Iris pigment epithelial cell (primary cell): ENCODE results near the gene CAMTA1.
"Not testable (repeated sequence)": the region's sequence is repeated elsewhere in the genome, so short reads cannot be mapped to it uniquely, and the experiment has no call there.

Experiments used
- DNase-seq: peaks from one replicate; pipeline ENCODE4 v3.0.0-alpha.2; 2011; ENCODE audit warnings: low read depth

CAMTA1 gene

DNA sequence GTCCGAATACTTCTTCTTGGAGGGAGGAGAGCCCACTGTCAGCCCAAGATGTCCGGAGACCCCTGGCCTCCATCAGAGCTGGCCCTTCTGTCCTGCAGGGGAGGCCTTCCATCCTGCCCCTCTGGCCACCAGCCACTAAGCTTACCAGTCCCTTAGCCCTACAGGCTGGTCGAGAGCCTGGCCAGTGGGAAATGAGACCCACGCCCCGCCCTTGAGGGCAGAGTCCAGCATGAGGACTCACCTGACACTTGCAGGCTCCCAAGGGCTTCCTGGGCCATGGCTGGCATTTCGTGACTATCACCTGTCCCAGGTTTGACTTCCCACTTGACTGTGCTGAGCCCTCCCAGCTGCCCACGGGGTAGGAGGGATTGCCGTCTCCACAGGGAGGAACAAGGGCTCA is 624.0 kb downstream of the CAMTA1 start:
- no peak for DNase-seq

DNA sequence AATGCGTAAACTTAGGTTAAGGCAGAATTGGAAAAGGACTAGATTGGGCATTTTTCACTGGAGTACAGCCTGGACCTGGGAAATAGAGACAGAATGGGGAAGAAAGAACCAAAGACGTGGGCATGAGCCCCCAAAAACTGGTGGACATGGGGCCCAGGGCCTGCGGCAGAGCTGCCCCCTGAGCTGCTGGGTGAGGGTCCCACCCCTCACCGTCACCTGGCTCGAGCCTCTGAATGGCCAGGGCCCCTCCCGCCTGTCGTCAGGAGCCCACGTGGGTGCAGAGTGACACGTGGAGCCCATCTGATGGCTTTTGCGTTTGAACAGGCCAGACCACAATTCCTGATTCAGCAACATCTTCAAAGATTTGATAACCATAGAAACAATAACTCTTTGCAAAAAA is 624.9 kb downstream of the CAMTA1 start:
- no peak for DNase-seq

DNA sequence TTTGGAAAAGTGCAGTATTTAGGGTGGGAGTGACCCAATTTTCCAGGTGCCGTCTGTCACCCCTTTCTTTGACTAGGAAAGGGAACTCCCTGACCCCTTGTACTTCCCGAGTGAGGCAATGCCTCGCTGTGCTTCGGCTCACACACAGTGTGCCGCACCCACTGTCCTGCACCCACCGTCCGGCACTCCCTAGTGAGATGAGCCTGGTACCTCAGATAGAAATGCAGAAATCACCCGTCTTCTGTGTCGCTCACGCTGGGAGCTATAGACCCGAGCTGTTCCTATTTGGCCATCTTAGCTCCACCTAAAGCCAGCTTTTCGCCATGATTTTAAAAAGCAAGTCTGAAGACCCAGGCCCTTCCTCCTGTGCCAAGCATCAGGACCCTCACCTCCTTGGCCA is 632.4 kb downstream of the CAMTA1 start:
- DNase-seq, result not testable (repeated sequence)

DNA sequence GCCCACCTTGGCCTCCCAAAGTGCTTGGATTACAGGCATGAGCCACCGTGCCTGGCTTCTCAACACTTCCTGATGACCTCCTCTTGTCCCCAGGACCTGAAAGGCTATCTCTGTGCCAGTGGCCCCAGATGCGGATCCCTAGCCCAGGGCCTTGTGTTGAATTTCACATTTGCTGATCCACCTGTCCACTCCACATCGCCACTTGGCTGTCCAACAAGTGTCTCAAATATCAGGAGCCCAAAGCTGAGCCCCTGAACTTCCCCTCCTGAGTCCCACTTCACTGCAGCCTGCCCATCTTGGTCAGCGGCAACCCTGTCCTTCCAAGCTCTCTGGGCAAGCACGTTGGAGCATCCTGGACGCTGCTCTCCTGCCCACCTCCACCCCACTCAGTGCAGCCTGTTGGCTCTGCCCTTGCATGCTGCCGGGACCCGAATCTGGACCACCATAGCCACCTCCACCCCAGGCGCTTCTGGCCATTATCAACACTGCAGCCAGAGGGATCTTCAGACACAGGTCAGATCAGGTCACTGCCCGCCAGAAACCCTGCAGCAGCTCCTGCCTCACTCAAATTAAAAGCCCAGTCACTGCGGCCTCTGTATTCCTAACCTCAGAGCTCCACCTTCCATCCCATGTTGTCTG is 633.3 kb downstream of the CAMTA1 start:
- no peak for DNase-seq

DNA sequence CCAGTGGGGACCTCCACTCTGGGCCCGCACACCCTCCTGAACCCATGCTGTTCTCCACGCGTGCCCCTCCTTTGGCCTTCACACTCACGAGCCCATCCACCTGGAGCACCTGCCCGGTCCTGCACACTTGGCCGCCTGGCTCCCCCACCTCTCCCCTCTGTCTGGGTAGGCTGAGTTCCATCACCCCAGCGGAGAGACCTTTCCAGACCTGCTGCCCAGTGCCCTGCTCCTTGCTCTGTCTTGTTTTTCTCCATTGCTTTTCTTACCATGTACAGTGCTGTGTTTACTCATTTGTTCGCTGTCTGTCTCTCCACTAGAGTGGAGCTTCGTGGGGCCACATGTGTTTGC is 634.8 kb downstream of the CAMTA1 start:
- DNase-seq, result no peak

DNA sequence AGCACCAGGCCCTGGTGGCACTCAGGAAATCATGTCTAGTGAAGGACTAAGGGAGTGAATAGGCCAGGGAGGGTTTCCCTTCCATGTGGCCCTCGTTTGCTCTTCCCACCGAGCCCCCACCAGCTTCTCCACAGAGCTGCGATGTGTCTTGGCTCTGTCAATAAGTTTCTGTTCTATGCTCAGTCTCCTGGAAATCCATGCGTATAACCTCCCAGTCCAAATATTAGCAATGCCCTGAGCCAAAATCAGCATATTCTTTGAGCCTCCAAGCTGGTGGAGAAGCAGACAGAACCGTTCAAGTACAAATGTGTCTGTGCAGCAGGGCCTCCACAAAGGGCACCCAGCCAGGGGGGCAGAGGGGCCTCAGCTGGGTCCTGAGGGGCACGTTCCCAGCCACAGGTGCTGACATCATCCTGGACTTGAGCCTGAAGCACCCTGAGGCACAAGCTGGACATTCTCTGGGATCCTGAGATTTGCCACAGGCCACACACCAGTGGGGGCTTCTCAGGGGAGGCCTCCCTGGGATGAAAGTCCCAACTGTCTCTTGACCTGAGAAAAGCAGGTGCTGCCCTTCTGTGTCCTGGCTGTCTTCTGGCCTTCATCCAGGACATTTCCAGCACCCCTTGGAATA is 635.3 kb downstream of the CAMTA1 start:
- no peak for DNase-seq

DNA sequence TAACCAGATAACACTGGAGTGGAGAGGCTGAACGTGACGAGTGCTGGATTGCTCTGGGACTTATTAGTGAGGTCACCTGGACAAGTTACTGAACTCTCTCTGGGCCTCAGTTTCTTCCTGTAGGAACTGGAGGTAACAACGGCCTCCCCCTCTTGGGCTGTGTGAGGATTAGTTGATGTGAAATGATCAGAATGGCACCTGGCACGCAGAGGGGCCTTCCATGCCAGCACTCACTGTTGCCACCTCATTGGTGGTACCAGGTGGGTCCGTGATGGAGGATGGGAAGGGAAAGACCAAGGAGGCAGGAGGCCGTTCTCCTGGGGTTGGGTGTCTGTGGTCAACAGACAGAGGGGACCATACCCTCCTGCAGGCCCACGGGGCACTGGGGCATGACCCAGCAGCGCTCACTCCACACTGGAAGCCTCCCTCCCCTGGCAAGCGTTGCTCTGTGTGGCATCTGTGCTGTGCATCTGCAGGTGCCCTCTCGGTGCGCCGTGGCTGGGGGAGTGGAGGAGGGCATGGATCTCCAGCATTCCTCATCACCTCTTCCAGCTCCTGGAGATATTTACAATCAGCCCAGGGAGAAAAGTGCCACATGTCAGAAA is 636.3 kb downstream of the CAMTA1 start:
- DNase-seq, result no peak

DNA sequence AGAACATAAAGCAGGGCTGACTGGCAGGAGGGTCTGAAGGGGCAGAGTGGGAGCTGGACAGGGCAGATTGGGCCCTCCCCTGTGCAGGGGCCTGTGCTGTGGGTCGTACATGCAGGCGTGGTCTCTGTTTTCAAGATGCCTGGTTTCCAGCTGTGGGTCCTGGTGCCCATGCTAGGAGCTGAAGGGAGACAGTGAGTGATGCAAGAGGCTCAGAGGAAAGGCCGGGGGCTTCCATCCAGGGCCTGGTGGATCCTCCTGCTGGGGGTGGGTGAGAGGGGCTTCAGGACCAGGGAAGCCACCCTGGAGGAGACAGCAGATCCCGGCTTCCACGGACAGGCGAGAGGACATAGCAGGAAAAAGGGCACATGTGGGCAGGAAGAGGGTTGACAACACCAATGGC is 636.8 kb downstream of the CAMTA1 start:
- no peak for DNase-seq

DNA sequence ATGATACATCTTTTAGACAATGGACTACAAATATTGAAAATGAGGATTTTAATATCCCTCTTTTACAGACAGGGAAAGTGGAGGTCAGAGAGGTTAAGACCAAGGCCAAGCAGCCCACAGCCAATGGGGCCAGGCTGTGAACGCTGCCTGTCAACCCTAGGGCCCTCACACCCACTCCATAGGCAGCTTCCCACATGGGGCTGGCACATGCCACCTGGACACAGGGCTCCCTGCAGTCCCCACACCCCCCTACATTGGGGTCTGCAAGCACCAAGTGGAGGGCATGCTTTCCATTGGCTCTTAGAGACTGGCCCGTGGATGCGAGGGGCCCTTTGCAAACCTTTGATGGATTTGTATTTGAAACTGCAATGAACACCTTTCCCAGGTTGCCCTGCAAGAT is 637.3 kb downstream of the CAMTA1 start:
- no peak for DNase-seq

DNA sequence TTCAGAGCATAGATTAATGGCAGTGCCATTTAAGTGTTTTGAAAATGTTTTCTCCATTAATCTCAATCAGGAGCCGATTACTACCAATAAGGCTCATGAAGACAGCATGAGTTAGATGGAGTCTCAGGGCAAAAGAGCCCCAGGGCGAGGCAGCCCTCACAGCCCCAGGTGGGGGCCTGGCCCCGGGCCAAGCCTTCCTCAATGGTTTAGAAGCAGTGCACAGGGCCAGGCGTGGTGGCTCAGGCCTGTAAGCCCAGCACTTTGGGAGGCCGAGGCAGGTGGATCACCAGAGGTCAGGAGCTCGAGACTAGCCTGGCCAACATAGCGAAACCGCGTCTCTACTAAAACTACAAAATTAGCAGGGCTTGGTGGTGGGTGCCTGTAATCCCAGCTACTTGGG is 637.7 kb downstream of the CAMTA1 start:
- no peak for DNase-seq

DNA sequence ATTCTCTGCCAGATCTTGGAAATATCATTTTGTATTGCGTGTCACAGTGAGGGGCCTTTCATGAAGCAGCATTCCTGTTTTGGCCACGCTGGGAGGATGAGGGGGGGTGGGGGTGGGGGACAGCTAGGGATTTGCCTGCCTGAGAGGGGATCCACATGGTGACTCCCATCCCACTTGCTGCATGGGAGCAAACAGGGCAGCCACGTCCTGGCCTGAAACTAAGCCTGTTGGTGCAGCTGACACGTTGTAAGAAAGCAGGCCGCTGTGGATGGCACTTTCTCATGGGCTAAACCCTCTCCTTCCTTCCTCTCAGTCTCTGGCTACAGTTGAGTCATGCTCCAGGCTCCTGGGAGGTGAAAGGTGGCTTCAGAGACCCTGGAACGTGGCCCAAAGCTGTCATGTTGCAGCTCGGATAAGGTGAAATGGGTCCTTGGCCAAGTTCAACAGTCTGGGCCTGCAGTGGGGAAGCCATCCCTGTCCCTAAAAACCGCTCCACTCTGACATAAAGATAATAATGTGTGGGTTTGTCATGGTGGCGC is 639.2 kb downstream of the CAMTA1 start:
- DNase-seq, result peak; percentile 67

DNA sequence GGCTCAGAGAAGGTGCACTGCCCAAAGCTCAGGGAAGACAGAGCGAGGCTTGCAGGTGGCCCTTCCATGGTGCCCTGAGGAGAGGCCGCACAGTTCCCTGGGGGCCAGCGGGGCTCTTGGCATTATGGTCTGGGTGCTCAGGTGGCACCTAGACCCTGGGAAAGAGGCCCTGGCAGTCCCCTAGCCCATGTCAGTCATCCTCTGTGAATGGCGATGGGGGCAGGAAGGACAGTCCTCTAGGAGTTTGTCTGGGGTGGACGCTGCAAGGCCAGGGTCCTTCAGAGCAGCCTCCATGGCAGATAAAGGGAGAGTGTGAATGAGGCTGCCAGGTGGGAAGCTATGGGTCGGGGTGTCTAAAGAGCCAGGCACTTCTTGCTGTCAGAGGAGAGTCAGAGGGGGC is 640.0 kb downstream of the CAMTA1 start:
- no peak for DNase-seq

DNA sequence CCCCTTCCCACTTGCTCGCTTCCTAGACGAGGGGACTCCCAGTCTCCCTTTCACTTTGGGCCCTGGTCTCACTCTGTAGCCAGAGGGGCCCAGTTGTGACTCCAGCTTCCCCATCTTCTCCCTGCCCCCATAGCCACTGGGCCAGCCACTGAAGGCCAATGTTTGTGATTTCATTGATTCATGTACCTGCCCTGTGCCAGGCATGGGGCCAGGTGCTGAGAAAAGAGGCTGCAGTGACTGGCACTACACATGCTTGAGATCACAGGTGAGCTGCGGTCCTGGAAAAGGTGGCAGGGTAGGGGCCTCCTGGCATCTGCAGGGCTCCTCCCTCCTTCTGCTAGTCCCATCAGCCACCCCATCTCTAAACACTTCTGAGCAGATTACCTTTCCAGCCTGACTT is 640.5 kb downstream of the CAMTA1 start:
- no peak for DNase-seq

DNA sequence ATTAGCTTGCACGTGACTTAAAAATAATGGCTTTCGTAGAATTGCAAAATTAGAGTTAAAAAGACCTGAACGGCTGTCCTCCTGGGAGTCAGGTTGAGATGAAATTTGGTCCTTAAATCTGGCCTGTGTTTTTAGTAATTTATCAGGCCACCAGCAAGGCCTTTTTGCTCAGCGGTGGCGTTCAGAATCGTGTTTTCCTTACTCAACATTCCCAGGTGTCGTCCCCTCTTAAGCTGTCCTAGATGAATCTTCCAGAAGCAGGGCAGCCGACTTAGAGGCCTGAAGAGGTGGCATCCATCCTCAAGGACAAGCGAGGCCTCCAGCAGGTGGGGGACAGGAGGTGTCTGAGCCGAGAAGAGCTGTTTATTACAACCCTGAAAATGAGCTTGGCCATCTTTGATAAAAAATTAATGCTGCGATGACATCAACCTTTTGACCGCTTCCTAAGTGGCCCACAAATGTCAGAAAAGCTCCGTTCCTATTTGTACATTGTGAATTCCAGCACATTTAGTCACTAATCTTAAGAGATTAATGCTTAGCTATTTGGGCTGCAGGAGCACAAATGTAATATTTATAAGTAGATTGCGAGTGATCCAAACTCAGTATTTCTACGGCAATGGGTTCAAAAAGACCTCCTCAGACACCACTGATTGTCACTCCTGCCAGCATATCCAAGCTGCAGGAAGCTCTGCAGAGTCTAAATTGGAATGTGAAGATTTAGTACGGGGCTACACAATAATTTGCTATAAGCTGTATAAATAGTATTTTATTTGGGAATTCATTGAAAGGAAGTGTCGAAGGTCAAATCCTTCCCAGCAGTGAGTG is 641.7 kb downstream of the CAMTA1 start:
- peak; percentile 77 for DNase-seq

DNA sequence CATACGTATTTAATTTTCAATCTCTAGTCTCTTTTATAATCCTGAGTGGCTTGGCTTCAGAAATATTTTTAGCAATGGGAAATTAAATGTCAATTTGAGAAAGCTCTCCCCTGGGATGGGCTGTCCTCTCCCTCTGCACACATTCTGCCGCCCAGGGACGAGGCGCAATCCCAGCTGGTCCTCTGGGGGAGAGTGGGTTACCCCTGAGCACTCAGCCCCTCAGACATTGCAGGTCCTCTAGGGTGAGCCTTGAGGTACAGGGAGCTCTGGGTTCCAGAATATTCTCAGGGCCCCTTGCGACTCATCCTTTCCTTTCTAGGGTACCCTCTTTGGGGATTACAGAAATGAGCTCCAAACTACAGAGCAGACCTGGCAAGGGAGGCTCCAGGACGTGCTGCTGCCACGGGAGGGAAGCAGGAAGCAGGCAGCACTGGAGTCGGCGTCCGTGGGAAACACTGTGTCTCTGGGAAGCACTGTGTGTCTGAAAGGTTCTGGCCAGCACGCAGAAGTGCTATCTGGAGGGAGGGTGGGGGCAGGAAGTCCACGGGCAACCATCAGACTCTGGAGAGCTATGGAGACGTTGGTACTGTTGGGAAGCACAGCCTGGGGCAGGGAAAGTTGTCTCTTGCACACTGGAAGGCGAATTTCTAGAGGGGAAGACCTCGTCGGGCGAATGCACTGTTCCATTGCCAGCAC is 642.5 kb downstream of the CAMTA1 start:
- DNase-seq, result peak; percentile 36

DNA sequence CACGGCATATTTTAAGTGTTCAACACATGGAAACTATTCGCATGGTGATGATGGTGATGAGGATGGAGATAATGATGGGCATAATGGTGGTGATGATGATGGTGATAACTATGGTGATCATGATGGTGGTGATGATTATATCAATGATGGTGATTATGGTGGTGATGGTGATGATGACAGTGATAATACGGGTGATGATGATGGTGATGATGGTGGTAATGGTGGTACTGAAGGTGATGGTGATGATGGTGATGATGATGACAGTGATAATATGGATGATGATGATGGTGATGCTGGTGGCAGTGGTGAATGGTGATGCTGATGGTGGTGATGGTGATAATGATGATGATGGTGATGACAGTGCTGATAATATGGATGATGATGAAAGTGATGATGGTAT is 644.0 kb downstream of the CAMTA1 start:
- DNase-seq, result no peak

DNA sequence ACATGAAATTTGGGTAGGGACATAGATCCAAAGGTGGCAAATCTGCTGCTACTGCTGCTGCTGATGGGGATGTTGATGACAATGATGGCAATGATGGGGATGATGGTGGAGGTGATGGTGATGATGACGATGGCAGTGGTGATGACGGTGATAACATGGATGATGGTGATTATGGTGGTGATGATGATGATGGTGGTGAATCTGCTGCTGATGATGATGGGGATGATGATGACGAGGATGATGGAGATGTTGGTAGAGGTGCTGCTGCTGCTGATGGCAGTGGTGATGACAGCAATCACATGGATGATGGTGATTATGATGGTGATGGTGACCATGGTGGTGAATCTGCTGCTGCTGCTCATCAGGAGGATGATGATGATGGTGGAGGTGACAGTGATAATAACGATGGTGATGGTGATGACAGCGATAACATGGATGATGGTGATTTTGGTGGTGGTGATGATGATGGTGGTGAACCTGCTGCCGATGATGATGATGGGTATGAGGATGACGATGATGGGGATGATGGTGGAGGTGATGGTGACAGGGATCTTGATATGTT is 644.9 kb downstream of the CAMTA1 start:
- DNase-seq, result no peak

DNA sequence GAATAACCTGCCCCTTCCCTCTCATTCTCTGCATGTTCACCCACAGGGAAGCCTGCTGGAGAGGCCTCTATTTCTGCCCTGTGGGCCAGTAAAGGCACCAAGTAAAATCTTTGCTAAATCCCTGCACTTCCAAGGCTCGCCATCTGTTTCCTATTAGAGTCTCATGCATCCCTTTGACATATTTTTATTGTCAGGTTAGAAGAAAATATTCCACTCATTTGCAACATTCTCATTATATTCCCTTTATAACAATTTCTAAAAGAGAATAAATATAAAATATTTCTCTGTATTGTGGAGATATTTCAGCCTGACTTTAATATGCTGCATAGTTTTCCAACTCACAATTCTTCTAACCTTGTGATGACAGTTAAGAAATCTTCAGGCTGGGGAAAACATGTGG is 645.4 kb downstream of the CAMTA1 start:
- DNase-seq, result no peak

DNA sequence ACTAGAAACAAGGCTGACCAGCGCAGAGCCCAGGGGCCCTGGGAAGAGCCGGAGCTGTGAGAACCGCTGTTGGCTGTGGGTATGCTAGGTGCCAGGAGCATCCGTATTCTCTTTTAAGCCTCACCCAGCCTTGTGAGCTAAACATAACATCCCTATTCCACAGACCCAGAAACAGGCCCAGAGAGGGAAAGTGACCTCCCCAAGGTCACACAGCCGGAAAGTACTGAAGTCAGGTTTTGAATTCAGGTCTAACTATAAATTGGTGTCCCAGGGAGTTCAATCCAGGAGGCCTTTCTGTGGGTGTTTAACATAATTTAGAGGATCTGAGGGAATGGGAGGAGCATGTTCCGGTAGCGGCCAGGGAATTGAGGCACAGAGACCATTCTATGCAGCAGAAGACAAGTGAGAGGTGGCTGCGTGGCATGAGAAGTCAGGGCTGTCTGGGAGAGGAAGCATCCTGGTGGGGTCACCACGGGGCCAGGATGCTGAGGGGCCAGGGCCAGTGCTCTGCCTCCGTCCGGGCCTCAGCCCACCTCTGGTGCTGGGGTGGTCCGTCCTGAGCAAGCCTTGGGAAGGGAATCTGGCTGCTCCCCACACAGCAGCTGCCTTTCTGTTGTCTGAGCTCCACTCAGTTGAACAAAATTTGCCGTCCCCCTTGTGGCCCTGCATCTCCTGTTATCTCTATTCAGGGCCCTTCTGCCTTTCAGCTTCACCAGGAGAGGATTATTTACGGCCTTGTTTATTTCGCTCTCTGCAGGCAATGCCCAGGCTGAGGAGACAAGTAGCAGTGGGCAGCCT is 647.0 kb downstream of the CAMTA1 start:
- no peak for DNase-seq

DNA sequence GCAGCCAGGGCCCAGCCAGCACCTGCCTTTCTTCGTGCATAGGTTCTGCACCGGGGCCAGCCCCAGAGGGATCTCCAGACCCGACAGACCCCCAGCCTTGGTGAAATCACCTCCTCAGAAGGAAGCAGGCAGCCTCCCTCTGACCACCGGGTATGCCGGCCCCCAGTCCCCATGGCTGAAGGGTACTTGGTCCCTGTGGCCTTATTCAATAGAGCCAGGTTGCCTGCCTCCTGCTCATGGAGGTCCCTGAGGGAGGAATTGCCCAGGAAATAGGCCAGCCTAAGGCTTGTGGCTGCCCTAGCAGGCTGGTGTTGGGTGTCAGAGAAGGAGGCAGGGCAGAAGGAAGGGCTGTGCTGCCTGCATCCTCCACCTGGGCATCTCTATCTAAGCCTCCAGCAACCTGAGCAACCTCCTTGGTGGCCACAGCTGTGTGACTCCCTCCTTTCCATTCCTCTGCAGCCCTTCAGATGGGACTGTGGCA is 647.7 kb downstream of the CAMTA1 start:
- DNase-seq, result no peak

DNA sequence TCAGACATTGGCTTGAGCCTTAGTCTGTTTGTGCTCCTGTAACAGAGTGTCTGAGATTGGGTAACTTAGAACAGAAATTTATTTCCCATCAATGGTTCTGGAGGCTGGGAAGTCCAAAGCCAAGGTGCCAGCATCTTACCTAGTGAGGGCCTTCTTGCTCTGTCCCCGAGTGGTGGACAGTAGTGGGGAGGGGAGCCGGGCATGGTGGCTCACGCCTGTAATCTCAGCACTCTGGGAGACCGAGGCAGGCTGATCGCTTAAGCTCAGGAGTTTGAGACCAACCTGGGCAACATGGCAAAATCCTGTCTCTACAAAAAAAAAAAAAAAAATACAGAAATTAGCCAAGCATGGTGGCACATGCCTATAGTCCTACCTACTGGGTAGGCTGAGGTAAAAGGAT is 649.3 kb downstream of the CAMTA1 start:
- DNase-seq, result no peak
